WERI-Rb-1 (cell line): ENCODE results near the gene C4BPA.

Experiments used
- DNase-seq: peaks from one replicate; pipeline ENCODE4 v3.0.0-alpha.2; 2020
- H3K27ac ChIP-seq: fragments of 250-450 bp; sonication (Bioruptor Pico); 2 replicates; pipeline ENCODE4 v1.5.1; 2020; ENCODE audit warnings: mild to moderate bottlenecking, moderate library complexity
- H3K27me3 ChIP-seq: fragments of 250-450 bp; sonication (Bioruptor Pico); 2 replicates; pipeline ENCODE4 v1.5.1; 2021; ENCODE audit warnings: mild to moderate bottlenecking, low read depth, moderate library complexity; ENCODE audit not compliant: insufficient read depth, severe bottlenecking
- H3K36me3 ChIP-seq: fragments of 250-450 bp; sonication (Bioruptor Pico); 2 replicates; pipeline ENCODE4 v1.5.1; 2020; ENCODE audit warnings: mild to moderate bottlenecking, moderate library complexity
- H3K4me3 ChIP-seq: 2 replicates; pipeline ENCODE4 v1.5.1; 2011; ENCODE audit warnings: low read depth, mild to moderate bottlenecking, control low read depth, low read length
- H3K9me3 ChIP-seq: fragments of 250-450 bp; sonication (Bioruptor Pico); 2 replicates; pipeline ENCODE4 v1.5.1; 2021; ENCODE audit warnings: mild to moderate bottlenecking, moderate library complexity; ENCODE audit not compliant: severe bottlenecking
- CTCF ChIP-seq: IDR thresholded peaks from 2 replicates; pipeline ENCODE4 v1.5.1; 2011; ENCODE audit warnings: low read depth, mild to moderate bottlenecking, control low read depth, inconsistent platforms, low read length

Gene C4BPA

DNA sequence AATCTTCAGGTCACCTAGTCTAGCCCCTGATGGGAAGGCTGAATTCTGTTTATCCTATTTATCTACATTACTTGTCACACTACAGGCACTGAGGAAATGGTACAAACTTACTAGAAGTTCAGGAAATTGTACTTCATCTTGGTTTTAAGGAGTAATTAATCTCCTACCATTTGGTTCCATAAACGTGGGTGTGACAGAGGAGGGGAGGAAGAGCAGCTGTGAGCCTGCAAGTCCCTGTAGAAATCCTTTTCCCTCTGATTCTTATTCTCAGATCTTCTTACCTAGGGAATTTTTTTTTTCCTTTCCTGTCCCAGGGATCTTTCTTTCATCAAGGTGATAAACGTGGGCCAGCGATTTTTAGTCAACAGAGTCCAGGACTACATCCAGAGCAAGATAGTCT is 36.8 kb upstream of the C4BPA start:
- H3K4me3 ChIP-seq = no peak overlapping the region
- H3K36me3 ChIP-seq = no peaks in the 10 kb centered on the region
- DNase-seq = no peak
- H3K27ac ChIP-seq = no peak overlapping the region
- H3K27me3 ChIP-seq = peaks cover 100% of the 10 kb centered on the region
- TF ChIP-seq CTCF = no peak
- peaks cover 2% of the 10 kb centered on the region for H3K9me3 ChIP-seq

DNA sequence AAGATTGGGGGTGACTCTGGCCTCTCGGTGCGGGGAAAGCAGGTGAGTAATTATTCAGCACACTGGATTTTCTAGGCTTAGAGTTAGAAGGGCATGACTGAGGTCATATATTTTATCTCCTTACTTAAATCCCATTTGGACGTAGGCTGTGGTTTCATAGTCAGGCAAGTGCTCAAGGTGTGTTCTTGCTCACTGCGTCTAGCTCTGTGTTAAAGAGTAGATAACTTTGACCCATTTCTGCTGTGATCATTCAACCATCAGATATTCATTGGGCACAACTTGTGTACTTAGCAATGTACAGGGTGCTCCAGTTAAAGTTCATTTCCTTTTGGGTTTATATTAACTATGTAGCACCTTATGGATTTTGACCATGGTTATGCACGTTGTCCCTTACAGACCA is 36.4 kb upstream of the C4BPA start:
- TF ChIP-seq CTCF = no peak
- Histone ChIP-seq H3K36me3 (no peaks in the 10 kb centered on the region), H3K27me3 (peaks cover 100% of the 10 kb centered on the region), H3K27ac (no peak overlapping the region), H3K4me3 (no peak overlapping the region), H3K9me3 (peaks cover 2% of the 10 kb centered on the region)
- DNase-seq = no peak

GRCh38 chr1:207069061-207069460 is 35.0 kb upstream of the C4BPA start:
- DNase-seq = no peak
- Histone ChIP-seq H3K4me3 (no peak overlapping the region), H3K27me3 (peaks cover 100% of the 10 kb centered on the region), H3K36me3 (no peaks in the 10 kb centered on the region), H3K27ac (no peak overlapping the region), H3K9me3 (no peaks in the 10 kb centered on the region)
- TF ChIP-seq CTCF = no peak

DNA sequence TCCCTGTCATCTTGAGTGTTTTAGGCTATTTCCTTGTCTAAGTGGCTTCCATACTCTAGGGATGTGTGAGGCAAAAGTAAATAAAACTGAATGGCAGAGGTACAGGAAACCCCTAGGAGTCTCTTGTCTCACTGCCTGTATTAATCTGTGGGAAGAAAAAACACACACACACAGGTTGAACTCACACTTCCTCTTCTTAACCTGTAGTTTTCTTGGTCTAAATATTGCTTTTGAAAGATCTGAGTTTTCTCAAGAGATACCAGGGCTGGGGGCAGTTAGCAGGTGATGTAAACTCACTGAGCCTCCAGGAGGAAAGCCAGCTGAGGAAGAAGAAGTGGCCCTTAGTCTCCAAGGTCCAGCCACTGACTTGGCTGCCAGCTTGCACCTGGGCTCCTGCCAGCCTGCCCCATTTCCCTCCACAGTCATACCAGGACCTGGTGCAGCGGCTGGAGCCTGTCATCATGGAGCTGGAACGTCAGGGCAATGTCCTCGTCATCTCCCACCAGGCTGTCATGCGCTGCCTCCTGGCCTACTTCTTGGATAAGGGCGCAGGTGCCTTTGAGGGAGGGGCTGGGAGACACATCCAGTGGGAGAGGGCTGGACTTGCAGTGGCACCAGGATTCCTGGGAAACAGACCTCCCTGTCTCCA is 34.1 kb upstream of the C4BPA start:
- H3K27ac ChIP-seq = no peak overlapping the region
- no peak for DNase-seq
- TF ChIP-seq CTCF = no peak
- peaks cover 100% of the 10 kb centered on the region for H3K27me3 ChIP-seq
- H3K4me3 ChIP-seq = no peak overlapping the region
- H3K36me3 ChIP-seq = no peaks in the 10 kb centered on the region
- H3K9me3 ChIP-seq = no peaks in the 10 kb centered on the region

DNA sequence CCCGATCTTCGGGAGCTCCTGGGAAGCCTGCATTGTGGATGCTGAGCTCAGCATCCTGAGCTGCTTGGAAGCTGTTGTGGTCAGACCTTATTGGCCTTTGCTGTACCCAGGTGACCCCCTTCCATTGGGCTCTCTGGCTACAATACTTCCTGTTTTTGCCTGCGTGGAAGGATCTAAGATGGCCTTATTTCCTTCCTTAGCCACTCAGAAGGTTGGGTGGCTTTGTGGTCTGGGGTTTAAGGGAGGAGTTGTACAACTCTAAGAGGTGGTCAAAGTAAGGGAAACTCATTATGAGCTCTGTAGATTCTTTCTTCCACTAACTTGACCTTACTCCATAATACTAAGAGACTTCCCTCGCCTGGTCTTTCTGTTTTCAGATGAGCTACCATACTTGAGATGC is 33.2 kb upstream of the C4BPA start:
- Histone ChIP-seq H3K9me3 (no peaks in the 10 kb centered on the region), H3K36me3 (no peaks in the 10 kb centered on the region), H3K27me3 (peaks cover 100% of the 10 kb centered on the region), H3K4me3 (no peak overlapping the region), H3K27ac (no peak overlapping the region)
- TF ChIP-seq CTCF = no peak
- no peak for DNase-seq

GRCh38 chr1:207071426-207071825 is 32.6 kb upstream of the C4BPA start:
- no peak for DNase-seq
- Histone ChIP-seq H3K27me3 (peaks cover 100% of the 10 kb centered on the region), H3K9me3 (no peaks in the 10 kb centered on the region), H3K36me3 (no peaks in the 10 kb centered on the region), H3K27ac (no peak overlapping the region), H3K4me3 (no peak overlapping the region)
- TF ChIP-seq CTCF = no peak
